NCI-H1417 treated with DMSO at 0.1 percent for 48 hours (cell line): ENCODE results near the gene RBM8A.

ENCODE experiments used
- DNase-seq: peaks from one replicate; lab custom pipeline; 2025; lab: John Stamatoyannopoulos, UW

The RBM8A gene

DNA sequence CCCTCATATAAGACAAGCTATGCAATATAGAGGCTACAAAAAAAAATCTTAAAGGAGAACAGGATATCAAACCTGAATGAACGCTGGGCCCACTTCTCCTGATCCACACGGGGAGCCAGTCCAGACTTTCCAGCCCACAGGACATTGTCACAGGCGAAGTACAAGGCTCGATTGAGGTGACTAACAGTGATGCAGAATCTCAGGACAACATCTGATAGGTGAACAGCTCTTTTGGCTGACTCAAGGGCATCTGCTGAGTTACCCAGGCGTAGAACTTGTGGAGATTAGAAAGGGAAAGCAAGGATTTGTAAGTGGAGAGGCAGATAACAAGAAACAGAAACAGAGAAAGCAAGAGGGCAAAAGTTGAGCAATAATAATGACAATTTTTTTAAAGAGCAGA is 10.5 kb downstream of the RBM8A start:
- DNase-seq: no peak

DNA sequence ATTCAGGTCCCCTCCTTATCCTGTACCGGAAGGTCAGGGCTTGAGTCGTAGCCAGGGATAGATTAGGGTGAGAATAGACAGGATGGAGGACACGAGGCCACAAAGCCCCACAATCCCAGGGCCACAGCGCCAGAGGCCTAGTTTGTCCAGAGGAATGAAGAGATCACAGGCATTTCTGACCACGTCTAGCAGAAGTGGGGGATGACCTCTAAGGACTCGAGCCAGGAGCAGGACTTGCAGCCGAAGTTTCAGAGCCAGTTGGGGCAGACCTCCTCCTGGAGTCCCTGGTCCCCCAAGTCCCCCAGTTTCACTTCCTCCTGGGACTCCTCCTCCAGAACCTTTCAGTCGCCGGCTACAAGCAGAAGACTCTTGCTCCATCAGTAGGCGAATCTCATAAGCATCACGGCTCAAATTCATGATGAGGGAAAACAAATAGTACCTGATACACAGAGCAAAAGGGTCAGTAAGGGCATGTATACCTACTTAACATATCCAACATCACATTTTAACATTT is 15.1 kb downstream of the RBM8A start:
- DNase-seq: no peak

DNA sequence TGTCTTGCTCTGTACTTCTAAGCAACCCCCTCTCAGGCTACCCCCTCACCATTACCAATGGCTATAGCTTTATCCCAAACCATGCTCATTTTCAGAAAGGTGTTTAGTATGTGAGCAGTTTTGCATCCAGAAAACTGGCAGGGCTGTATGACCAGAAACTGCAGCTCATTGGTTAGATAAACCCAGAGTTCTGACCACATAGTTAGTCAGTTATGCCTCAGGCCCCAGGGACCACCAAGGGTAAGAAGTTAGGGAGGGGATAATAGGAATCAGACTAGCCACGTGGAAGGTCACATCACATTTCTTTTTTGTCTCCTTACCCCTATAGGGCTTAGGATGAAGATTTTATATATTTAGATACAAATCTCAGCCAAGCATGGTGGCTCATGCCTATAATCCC is 18.6 kb downstream of the RBM8A start:
- DNase-seq: no peak

DNA sequence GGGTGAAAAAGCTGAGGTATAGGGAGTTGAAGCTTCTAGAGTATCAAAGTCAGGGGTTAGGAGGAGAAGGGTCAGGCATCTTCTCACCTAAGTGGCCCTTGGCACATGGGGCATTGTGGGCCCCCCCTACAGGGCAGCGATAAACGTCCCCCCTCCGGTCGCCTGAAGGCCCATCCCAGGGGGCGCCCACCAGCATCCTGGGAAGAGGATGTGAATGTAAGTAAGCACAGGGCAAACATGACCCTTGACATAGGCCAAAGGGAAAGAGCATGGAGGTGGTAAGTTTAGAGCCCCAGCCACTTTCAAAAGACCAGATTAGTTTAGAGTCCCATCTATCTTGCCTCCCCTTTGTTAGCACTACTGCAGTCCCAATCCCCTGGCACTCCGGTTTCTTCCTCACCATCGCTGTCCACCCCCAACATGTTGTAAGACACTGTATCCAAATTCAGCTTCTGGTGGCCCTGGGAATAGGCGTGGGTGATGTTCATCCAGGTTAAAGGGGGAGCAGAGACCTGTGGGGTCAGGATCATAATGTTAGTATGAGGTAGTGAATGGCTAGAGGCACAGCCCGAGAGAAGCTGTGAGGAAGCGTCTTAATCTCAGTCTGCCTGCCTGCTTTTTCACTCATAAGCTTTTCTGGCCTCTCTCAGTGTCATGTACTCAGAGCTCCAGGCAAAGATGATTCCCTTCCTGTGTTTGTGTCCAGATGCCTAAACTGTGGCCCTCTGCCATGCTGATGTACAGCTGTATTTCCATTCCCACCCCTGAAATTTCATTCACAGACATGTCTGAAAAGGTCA is 20.1 kb downstream of the RBM8A start:
- no peak for DNase-seq

DNA sequence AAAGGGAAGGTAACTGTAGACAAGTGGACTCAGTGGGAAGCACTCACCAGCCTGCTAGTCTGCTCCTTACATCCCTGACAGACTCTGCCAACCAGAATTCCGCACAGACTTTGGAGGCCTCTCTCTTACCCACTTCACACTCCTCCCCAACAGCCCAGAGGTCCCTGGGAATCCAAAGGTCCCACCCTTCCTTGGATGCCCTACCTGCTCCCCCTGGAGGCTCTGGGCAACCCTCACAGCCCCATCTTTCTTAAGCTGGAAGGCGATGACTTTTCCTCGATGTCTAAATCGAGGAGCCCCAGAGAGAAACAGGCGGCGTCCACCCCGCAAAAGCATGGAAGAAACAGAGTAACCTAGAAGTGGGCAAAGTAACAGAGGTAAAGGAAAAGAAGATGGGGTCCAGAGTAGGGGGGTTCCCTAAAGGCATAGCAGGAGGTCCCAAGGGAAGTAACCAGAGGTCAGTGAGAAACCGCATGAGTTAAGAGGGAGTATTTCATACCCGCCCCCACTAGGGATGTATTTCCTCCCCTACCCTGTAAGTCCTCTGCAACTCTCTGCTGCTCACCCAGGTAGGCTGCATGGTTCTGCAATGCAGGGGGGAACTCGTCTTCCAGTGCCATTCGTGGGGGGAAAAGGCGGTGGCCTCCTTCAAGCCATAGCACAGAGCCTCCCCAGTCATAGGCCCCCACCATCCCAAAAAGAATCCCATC is 25.8 kb downstream of the RBM8A start:
- no peak for DNase-seq

DNA sequence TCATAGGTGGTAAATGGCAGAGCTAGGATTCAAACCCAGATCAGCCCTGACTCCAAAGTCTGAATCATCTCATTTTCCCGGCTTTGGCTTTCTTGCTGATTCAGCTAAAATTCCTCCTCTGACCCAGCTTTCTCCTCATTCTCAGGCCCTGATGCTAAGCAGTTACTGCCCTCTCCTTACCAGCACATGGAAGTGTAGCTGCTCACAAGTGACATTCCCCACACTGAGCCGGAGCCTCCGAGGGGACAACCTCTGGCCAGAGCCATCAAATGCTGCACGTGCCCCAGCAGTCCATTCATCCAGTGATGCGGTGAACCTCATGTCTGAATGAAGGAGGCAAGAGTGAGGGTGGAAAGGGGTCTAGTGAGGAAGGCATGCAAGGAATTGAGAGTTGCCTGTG is 28.5 kb downstream of the RBM8A start:
- DNase-seq: no peak

DNA sequence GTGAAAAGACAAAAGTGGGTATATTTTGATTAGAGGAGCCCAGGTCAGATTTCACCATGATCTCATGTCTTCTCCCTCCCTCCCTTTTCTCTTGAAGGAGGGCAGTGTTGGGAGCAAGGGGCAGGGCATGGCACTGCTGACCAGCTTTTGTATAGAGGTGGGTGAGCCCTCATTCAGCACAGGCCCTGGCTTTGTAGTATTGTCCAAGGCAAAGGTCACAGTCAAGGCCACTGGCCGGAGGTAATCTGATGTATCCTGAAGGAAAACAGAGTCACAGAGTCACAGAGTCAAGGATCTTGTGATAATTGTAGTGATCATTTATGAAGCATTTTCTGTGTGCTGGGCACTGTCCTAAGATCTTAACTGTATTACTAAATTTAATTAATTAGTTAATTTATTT is 29.3 kb downstream of the RBM8A start:
- no peak for DNase-seq

DNA sequence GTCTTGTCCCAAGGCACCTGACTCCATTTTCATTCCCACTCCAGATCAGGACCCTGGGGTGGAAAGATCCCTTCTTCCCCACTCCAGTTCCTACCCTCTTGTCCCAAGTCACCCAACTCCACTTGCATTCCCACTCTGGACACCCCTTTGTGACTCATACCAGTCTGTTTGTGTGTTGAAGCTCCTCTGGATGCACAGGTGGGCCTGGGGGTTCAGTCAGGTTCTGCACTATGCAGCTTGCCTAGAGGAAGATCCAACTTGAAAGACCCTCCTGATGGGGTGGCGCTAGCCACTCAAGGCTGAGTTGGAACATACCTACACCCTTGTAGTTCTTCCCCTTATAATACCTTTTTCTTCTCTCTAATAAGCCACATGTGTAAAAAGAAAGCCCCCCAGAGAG is 31.8 kb downstream of the RBM8A start:
- DNase-seq: no peak

DNA sequence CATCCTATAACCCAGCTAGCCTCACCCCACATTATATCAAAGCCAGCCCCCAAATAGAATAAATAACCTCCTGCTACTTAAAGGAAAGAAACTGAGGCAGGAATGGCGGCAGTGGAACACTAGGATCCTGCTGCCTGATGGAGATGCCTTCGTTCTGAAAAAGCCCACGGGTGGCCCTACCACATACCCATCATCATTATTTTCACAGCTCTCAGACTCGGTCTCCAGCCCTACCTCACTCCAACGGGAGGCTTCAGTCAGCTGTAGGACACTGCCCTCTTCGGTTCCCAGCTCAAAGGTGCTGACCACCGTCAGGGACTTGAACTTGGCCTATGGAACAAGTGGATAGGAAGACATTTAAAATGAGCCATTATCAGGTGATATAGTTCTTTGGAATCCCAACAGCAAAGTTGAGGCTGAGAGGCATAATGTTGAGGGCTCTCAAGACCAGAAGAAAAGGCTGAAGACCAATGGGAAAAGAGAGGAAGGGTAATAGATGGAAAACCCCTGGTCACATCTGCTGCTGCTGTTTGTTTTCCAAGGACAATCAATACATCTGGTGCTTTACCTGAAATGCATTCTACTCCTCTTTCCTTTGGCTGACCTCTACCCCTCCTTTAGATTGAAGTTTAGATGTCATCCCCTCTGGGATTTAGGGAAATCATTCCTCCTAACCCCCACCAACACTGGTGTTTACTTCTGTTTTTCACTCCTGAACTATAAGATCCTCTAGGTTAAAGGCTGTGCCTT is 33.8 kb downstream of the RBM8A start:
- DNase-seq: no peak

DNA sequence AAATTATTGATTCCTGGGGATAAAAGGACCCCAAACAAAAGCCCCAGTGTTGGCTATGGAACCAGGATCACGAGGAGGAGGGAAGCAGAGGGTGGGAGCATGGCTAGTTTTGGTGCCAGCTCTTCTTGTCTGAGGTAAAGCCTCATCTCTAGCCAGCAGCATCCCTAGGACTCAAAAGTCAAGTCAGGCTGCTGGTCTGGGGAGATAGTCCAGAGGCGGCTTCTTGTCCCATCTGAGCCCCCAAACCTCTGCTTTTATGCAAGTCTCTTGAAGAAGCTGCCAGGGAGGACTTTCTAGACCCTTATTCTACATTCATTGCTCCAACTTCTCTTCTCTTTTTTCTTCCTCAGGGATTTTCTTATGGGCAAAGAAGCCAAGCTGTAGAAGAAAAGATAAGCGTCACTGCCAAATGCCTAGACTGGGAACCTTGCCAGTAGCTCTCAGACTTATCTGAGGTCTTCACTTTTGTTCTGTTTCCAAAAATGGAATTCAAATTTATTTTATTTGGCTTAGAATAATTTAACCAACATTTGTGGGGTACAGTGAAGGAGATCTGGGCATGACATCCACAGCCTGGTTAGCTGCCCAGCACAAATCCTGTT is 34.7 kb downstream of the RBM8A start:
- no peak for DNase-seq

DNA sequence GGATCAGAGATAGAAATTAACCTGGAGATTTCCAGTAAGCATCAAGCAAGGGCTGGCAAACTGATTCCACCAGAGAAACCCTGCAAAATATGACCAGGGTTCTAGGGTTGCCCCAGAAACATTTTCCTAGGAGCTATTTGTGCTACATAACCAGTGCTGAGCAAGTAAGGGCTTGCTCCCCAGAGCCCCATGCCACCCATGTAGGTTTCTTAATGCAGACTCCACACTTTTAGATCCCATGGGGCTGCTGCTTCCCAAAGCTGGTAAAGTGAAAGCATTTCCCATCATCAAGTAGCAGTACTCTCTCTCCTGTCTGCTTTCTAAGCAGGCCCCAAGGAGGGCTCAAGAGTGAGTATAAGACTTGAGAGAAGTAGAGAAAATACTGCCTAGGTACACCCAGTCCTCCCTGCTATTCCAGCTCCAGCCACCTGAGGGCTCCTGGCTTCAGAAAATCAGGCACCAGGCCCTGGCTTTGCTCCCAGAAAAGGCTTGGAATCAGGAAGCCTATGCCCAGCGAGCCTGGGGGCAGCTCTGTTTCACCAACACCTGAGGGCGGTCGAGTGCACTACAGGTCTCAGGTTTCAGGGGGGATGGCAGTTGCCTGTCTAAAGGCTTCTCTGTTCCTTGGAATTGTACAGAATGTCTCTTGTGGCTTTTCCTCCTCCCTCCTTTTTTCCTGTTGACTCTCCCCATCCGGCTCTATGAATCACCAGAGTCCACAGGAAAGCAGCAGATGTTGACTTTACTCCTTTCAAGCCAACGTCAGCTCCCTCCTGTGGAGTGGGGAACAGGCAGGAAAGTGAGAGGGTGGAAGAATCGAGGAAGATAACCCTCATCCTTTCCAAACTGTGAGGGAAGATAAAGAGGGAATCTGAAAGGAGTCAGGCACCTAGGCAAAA is 35.4 kb downstream of the RBM8A start:
- peak; percentile 85 for DNase-seq

DNA sequence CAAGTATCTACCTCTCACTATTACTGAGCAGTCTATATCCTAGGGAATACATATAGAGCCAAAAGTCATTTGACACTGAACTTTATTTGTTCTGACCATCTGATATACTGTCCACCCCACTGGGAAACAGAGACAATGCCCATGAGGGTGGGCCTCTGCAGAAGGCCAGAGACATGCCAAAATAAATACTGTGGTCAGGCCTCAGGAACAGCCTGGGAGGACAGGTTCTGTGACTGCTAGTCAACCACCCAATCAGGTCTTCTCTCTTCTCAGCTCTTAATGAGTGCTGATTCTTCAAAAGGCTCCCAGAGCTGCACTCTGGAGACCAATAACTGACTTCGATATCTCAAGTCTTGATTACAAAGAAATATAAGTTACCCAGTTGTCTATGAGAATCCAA is 36.1 kb downstream of the RBM8A start:
- DNase-seq: no peak

DNA sequence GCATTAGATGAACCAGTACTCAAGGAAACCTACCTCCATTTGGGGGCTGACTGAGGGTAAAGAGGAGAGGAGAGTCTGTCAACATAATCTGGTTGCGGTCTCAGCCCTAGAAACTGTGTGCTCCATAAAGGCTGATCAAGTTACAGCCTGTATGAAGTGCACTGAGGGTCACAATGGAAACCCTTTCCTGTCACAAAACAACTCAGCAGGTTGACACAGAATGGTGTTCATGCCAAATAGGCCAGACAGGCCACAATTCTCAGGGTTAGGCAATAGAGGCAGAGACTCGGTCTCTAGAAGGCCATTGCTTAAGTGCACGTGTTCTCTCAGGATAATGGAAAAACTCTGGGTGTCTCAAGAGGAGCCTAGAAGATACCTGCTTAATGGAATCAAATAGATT is 37.6 kb downstream of the RBM8A start:
- no peak for DNase-seq

DNA sequence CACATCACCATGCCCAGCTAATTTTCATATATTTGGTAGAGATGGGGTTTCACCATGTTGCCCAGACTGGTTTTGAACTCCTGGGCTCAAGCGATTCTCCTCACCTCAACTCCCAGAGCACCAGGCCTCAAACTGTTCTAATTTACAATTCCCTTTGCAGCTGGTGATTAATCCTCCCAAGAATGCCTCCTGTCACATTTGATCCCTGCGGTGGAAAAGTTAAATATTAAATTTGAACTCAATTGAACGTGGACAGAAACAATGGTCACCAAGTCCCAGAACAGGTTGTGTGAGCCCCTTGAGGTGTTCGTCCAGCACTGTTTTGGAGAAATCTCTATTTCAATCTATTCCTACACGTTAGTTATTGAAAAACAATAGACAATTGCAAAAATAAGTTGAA is 39.7 kb downstream of the RBM8A start:
- DNase-seq: no peak

DNA sequence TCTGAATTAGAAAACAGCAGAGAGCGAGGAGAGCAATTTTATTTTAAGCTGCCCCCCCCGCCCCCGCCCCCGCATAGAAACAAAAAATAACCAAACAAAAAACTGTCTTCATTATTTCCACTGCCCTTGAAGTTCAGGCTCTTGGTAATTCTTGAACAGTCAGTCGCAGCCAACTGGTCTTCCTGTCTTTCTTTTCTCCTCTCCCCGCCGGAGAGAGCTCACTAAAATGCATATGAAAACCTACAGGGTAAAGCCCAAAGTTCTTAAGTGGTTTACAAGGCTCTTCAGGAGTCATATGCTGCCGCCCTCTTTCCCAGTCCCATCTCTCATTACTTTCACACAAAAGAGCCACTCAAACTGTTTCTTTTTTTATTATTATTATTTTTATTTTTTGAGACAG is 40.5 kb downstream of the RBM8A start:
- no peak for DNase-seq

DNA sequence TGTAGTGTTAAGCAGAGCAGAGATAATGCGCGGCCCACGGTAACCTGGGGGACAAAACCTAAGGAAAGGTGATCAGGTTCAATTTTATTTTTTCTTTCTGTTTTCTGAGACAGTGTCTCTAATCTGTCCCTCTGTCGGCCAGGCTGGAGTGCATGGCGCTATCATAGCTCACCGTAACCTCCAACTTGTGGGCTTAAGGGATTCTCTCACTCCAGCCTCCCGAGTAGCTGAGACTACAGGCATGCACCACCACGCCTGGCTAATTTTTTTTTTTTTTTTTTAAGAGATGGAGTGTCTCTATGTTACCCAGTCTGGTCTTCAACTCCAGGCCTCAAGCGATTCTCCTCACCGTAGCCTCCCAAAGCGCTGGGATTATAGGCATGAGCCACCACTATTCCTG is 40.9 kb downstream of the RBM8A start:
- no peak for DNase-seq

DNA sequence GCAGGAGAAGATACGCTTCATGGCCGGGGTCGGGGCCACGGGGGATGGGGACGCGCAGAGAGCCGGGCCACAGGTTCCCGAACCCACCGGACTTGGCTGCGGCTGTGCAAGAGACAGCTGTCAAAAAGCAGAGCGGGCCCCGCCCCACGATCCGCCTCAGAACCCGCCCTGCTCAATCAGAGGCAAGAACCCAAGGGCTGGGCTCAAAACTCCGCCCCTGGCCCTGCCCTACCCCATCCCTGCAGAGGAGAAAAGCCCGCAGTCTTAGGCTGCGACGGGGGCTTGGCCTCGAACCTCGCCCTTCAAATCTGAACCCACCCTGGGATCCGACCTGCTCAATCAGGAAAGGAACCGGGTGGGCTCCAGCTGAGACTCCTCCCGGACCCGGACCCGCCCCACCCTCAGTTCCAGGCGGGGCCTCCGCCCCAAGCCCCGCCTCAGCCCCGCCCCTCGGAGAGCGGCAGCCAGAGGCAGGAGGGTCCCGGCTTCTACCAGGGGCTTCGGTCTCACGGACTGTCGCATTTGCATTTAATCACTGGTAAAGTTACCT is 41.5 kb downstream of the RBM8A start, which contains the start of gene ANKRD35:
TSS of gene ANKRD35 (minus strand) at position 129 of the 550 bp plus-strand sequence. CDS start at position 21, 108 bp downstream.
- DNase-seq: no peak

DNA sequence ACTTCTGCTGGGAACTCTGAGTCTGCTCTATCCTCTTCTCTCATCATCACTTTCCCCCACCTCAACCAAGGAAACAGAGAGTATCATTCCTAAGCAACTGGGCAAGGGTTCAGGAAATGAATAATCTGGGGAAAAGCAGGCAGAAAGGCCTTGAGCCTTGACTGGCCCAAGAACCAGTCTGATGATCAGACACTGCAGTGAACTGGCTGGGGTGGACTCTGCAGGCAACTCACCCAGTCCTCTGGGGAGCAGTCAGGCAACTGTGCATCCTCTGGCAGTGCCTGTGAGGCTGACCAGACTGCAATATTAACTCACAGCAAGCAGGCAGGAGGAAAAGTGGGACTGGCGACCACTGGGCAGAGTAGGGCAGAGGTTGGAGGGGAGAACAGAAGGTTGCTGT is 42.6 kb downstream of the RBM8A start:
- no peak for DNase-seq

DNA sequence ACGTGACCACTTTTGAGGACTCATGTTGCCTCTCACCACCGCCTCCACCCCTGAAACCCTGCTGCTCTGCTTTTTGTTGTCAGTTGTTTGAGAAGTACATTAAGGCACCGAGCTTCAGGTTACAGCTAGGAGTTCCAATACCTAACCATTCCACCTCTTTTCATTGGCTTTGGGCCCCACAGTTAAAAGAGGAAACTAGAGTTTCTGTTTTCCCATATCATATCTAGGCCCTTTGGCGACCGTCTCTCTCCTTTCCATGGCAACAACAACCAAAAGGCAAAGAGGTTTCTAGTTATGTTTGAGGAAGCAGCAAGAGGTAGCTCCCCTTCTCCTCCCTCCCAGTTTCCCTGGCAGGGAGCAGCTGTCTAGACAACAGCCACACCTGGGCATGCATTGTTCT is 47.5 kb downstream of the RBM8A start:
- DNase-seq: peak; percentile 94

DNA sequence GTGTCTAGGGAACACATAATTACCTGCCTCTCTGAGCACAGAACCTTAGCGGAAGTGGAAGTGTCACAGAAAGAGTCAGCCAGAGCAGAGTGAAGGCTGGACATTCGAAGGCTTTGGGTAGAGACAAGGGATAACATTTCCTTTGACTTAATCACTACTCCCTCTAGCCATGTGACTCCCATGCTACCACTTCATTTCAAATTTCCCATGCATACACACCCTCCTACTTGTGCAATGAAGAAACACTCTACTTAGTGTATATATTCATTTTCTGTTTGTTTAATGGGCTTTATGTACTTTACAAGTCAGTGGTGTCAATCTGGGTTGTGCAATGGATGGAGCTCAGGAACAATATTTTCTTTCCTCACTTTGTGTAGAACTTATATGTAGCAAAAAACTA is 48.6 kb downstream of the RBM8A start:
- no peak for DNase-seq

DNA sequence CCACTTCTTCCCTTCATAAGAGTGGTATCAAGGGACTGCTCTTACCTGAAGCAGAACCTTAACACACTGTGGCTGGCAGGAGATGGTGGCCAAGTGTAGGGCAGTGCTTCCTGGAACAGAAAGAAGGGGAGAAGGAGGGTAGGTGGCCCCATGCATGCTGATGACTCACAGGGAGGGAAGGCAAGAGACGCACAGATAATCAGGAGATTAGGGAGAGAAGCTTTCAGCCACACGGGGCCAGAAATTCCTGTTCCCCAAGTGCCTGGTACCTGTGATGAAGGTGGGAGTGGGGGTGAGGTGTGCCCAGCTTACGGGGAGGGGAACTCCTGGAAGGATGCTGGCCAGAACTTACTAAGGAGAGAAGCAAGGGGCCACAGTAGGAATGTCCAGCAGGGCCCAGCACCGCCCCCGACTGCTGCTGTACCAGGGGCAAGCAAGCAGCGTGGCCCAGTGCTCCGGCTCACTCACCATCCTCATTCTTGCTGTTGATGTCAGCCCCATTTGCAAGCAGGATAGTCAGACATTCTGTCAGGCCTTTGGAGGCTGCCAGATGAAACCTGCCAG is 49.3 kb downstream of the RBM8A start:
- DNase-seq: no peak
